Neural cell (in vitro differentiated cells): ENCODE results near the gene CABCOCO1. TPM values are rescaled to one million over a fixed set of nuclear protein-coding genes. Genes with fewer than 3 reads are reported as not detected.

Source experiments
- H2AFZ ChIP-seq: fragments of 200-600, 300-800 bp; sonication (generic), shearing (Covaris generic); 2 replicates; pipeline ENCODE4 v1.6.0; 2014; ENCODE audit warnings: low read depth, mild to moderate bottlenecking, antibody characterized with exemption, low read length, moderate library complexity
- H3F3A ChIP-seq: fragments of 200-600 bp; shearing (Covaris generic); 2 replicates; pipeline ENCODE4 v1.6.1; 2016; ENCODE audit warnings: mild to moderate bottlenecking, moderate library complexity, mixed read lengths, antibody characterized with exemption, low read length; ENCODE audit not compliant: insufficient read depth, poor library complexity, severe bottlenecking
- H3K27ac ChIP-seq: fragments of 200-600, 300-800 bp; sonication (generic), shearing (Covaris generic); 2 replicates; pipeline ENCODE4 v1.5.1; 2014; ENCODE audit warnings: mild to moderate bottlenecking, low read length, moderate library complexity
- H3K27me3 ChIP-seq: fragments of 300-800, 200-600 bp; sonication (generic), shearing (Covaris generic); 2 replicates; pipeline ENCODE4 v1.6.0; 2014; ENCODE audit warnings: mild to moderate bottlenecking, low read depth, low read length, moderate library complexity; ENCODE audit not compliant: insufficient read depth
- H3K36me3 ChIP-seq: fragments of 300-800, 200-600 bp; sonication (generic), shearing (Covaris generic); 2 replicates; pipeline ENCODE4 v1.5.1; 2014; ENCODE audit warnings: mild to moderate bottlenecking, antibody characterized with exemption, low read length, moderate library complexity; ENCODE audit not compliant: insufficient read depth
- H3K4me2 ChIP-seq: fragments of 300-800, 200-600 bp; sonication (generic), shearing (Covaris generic); 2 replicates; pipeline ENCODE4 v1.6.0; 2014; ENCODE audit warnings: mild to moderate bottlenecking, low read length
- H3K4me3 ChIP-seq: fragments of 300-800, 200-600 bp; sonication (generic), shearing (Covaris generic); 2 replicates; pipeline ENCODE4 v1.5.1; 2014; ENCODE audit warnings: mild to moderate bottlenecking, low read length, moderate library complexity
- H3K79me2 ChIP-seq: fragments of 200-600 bp; shearing (Covaris generic); replicated peaks from 2 replicates; pipeline ENCODE4 v1.6.0; 2014; ENCODE audit warnings: mild to moderate bottlenecking, low read length, moderate library complexity; ENCODE audit not compliant: insufficient read depth
- H3K9ac ChIP-seq: fragments of 300-800, 200-600 bp; sonication (generic), shearing (Covaris generic); 2 replicates; pipeline ENCODE4 v1.6.1; 2016; ENCODE audit warnings: mild to moderate bottlenecking, low read length, mixed read lengths
- H3K9me2 ChIP-seq: fragments of 200-600 bp; shearing (Covaris generic); 2 replicates; pipeline ENCODE4 v1.6.1; 2016; ENCODE audit warnings: mild to moderate bottlenecking, low read length, mixed read lengths; ENCODE audit not compliant: insufficient read depth
- H3K9me3 ChIP-seq: fragments of 200-600, 300-800 bp; sonication (generic), shearing (Covaris generic); 2 replicates; pipeline ENCODE4 v1.6.1; 2016; ENCODE audit warnings: mild to moderate bottlenecking, mixed run types, low read length, moderate library complexity, mixed read lengths
- H4K20me1 ChIP-seq: fragments of 200-600 bp; shearing (Covaris generic); 2 replicates; pipeline ENCODE4 v1.6.1; 2016; ENCODE audit warnings: mild to moderate bottlenecking, mixed run types; ENCODE audit not compliant: insufficient read depth
- CTCF ChIP-seq: fragments of 450-650 bp; IDR thresholded peaks from 2 replicates; pipeline ENCODE4 v1.5.1; 2014; ENCODE audit warnings: antibody characterized with exemption, mild to moderate bottlenecking, moderate library complexity; ENCODE audit not compliant: poor library complexity, severe bottlenecking
- EP300 ChIP-seq: fragments of 450-650 bp; conservative IDR thresholded peaks from 2 replicates; pipeline ENCODE4 v1.6.1; 2014; ENCODE audit warnings: antibody characterized with exemption, mild to moderate bottlenecking, moderate library complexity; ENCODE audit not compliant: poor library complexity, severe bottlenecking
- EZH2 ChIP-seq: fragments of 200-600, 300-800 bp; shearing (Covaris generic), sonication (generic); IDR thresholded peaks from 2 replicates; pipeline ENCODE4 v1.6.1; 2014; ENCODE audit warnings: antibody characterized with exemption, low read length, borderline replicate concordance, mild to moderate bottlenecking; ENCODE audit not compliant: insufficient read depth, poor library complexity, severe bottlenecking
- MXI1 ChIP-seq: fragments of 450-650 bp; conservative IDR thresholded peaks from 2 replicates; pipeline ENCODE4 v1.6.1; 2014; ENCODE audit warnings: antibody characterized with exemption, mild to moderate bottlenecking; ENCODE audit not compliant: poor library complexity, severe bottlenecking
- POLR2AphosphoS5 ChIP-seq: IDR thresholded peaks from 2 replicates; pipeline ENCODE4 v1.6.1; 2012
- RAD21 ChIP-seq: fragments of 450-650 bp; conservative IDR thresholded peaks from 2 replicates; pipeline ENCODE4 v1.6.1; 2014; ENCODE audit warnings: antibody characterized with exemption, mild to moderate bottlenecking, moderate library complexity
- REST ChIP-seq: IDR thresholded peaks from 2 replicates; pipeline ENCODE4 v1.6.1; 2012; ENCODE audit warnings: borderline replicate concordance
- SMC3 ChIP-seq: fragments of 450-650 bp; conservative IDR thresholded peaks from 2 replicates; pipeline ENCODE4 v1.6.1; 2014; ENCODE audit warnings: antibody characterized with exemption, mild to moderate bottlenecking, moderate library complexity; ENCODE audit not compliant: poor library complexity
- TAF1 ChIP-seq: IDR thresholded peaks from 2 replicates; pipeline ENCODE4 v1.6.1; 2012; ENCODE audit warnings: low read depth
- polyA plus RNA-seq: library from polyadenylated mRNA; depleted of rRNA; stranded (reverse); fragments of >200 nt; gene quantifications from 2 replicates; pipeline ENCODE4 v1.2.3, GENCODE V29; 2014

CABCOCO1 gene
- polyA plus RNA-seq, 1 donor from 2014 or later: 0.31 TPM

- Histone ChIP-seq H3K27me3 (no peaks in the 10 kb centered on the region), H3K4me2 (no peak overlapping the region), H3K9me3 (no peaks in the 10 kb centered on the region), H3K27ac (no peak overlapping the region), H2AFZ (no peak overlapping the region), H3K9me2 (no peaks in the 10 kb centered on the region), H4K20me1 (no peaks in the 10 kb centered on the region), H3K9ac (no peak overlapping the region), H3F3A (peaks cover 2% of the 10 kb centered on the region), H3K4me3 (no peak overlapping the region), H3K36me3 (no peaks in the 10 kb centered on the region), H3K79me2 (no peaks in the 10 kb centered on the region)
- TF ChIP-seq POLR2AphosphoS5: no peak
These were observed 36.5 kb upstream of the CABCOCO1 start for GRCh38 chr10:61626209-61626608.

- no peak overlapping the region for H3K9ac ChIP-seq
- no peak overlapping the region for H2AFZ ChIP-seq
- H3F3A ChIP-seq: no peaks in the 10 kb centered on the region
- no peaks in the 10 kb centered on the region for H3K27me3 ChIP-seq
- no peaks in the 10 kb centered on the region for H3K36me3 ChIP-seq
- no peaks in the 10 kb centered on the region for H3K9me3 ChIP-seq
- H3K4me2 ChIP-seq: no peak overlapping the region
- no peaks in the 10 kb centered on the region for H3K9me2 ChIP-seq
- H4K20me1 ChIP-seq: no peaks in the 10 kb centered on the region
- TF ChIP-seq TAF1: no peak
- no peak for TF ChIP-seq EP300
- TF ChIP-seq MXI1: no peak
- TF ChIP-seq REST: no peak
- no peak for TF ChIP-seq CTCF
- no peak for TF ChIP-seq POLR2AphosphoS5
- TF ChIP-seq EZH2: no peak
- TF ChIP-seq SMC3: no peak
- no peak for TF ChIP-seq RAD21
- H3K79me2 ChIP-seq: no peaks in the 10 kb centered on the region
- H3K4me3 ChIP-seq: no peak overlapping the region
- H3K27ac ChIP-seq: no peak overlapping the region
These were observed 35.5 kb upstream of the CABCOCO1 start for GRCh38 chr10:61627266-61627665.
